ENCODE measurements around the gene LAMB2.
A peak's percentile ranks its signal among the peaks of the same experiment; 100 is the strongest.

GRCh38 chr3:49120438-49121131 is 12.3 kb downstream of the LAMB2 start, which contains the start of gene USP19:
- TF ChIP-seq POLR2A (IDR thresholded peaks at IDR 0.05; ENCODE audit: low read depth, low read length) = peak; percentile 92
- peak; percentile 82 for TF ChIP-seq POLR2AphosphoS5 (IDR thresholded peaks at IDR 0.05; ENCODE audit: low read depth, low read length)
- no peak for TF ChIP-seq TAF1 (IDR thresholded peaks at IDR 0.05; ENCODE audit: borderline replicate concordance, low read depth, low read length)
